ENCODE measurements around the gene NACC1.

Gene NACC1

GRCh38 chr19:13116282-13117175 is 1.5 kb upstream of the NACC1 start, which contains the start of gene TRMT1 (continued):
- TF ChIP-seq ZNF513 (tag by site-specific recombination; IDR thresholded peaks at IDR 0.05) (peak; percentile 54; the same call in 1 of the 2 replicates), ZNF138 (tag by site-specific recombination; IDR thresholded peaks at IDR 0.05; ENCODE audit: borderline replicate concordance) (no peak), ZNF645 (tag by site-specific recombination; IDR thresholded peaks at IDR 0.05) (0 out of 2 replicates have a peak, but pooled peaks have one; percentile 42), ZNF48 (tag by site-specific recombination; IDR thresholded peaks at IDR 0.05) (no peak), ZBTB8A (tag by site-specific recombination; IDR thresholded peaks at IDR 0.05) (peak; percentile 62), ELK4 (IDR thresholded peaks at IDR 0.05; ENCODE audit: borderline replicate concordance, low read depth, low read length) (no peak), ZNF501 (tag by site-specific recombination; IDR thresholded peaks at IDR 0.05) (peak; percentile 81), ZNF394 (tag by site-specific recombination; IDR thresholded peaks at IDR 0.05; ENCODE audit: borderline replicate concordance) (peak; percentile 69; the same call in 1 of the 2 replicates), KLF1 (tag by site-specific recombination; IDR thresholded peaks at IDR 0.05) (peak; percentile 73), ZNF324 (tag by site-specific recombination; IDR thresholded peaks at IDR 0.05) (peak; percentile 96), ZNF561 (tag by site-specific recombination; IDR thresholded peaks at IDR 0.05; ENCODE audit: borderline replicate concordance) (peak; percentile 83), BCL6B (tag by site-specific recombination; IDR thresholded peaks at IDR 0.05) (no peak), REST (tag by site-specific recombination; IDR thresholded peaks at IDR 0.05) (no peak; the same call in 1 of the 2 replicates), ZSCAN4 (tag by site-specific recombination; IDR thresholded peaks at IDR 0.05) (peak; percentile 52), ZBTB44 (tag by site-specific recombination; IDR thresholded peaks at IDR 0.05) (peak; percentile 55; the same call in 1 of the 2 replicates), ZNF747 (tag by site-specific recombination; IDR thresholded peaks at IDR 0.05) (no peak), ZNF600 (tag by site-specific recombination; IDR thresholded peaks at IDR 0.05) (peak; percentile 77), ZNF521 (tag by site-specific recombination; IDR thresholded peaks at IDR 0.05) (no peak), ZBTB7A (tag by site-specific recombination; IDR thresholded peaks at IDR 0.05; ENCODE audit: low read depth) (no peak; the same call in 1 of the 2 replicates), ZNF777 (tag by site-specific recombination; IDR thresholded peaks at IDR 0.05; ENCODE audit: borderline replicate concordance) (no peak), ZNF2 (tag by site-specific recombination; IDR thresholded peaks at IDR 0.05) (peak; percentile 88; the same call in 1 of the 2 replicates), TRIM28 (IDR thresholded peaks at IDR 0.05; ENCODE audit: borderline replicate concordance, low read length) (peak; percentile 31; the same call in 1 of the 2 replicates), ZNF621 (tag by site-specific recombination; IDR thresholded peaks at IDR 0.05) (no peak), KLF10 (tag by site-specific recombination; IDR thresholded peaks at IDR 0.05) (peak; percentile 88), ZNF76 (tag by site-specific recombination; IDR thresholded peaks at IDR 0.05; ENCODE audit: borderline replicate concordance, low read depth) (peak; percentile 68), ZFP41 (tag by site-specific recombination; IDR thresholded peaks at IDR 0.05; ENCODE audit: borderline replicate concordance) (no peak), ZNF510 (tag by site-specific recombination; IDR thresholded peaks at IDR 0.05; ENCODE audit: insufficient replicate concordance) (no peak)
